Activated CD8-positive, alpha-beta T cell treated with anti-CD3 and anti-CD28 coated beads for 36 hours (primary cell): ENCODE measurements around the gene PGAM5. TPM values are rescaled to one million over a fixed set of nuclear protein-coding genes. Genes with fewer than 3 reads are reported as not detected.

ENCODE experiments used
- ATAC-seq: fragments of 200-7000 bp; cut with Tn5 transposase; one replicate; pipeline ENCODE4 v1.10.0; 2021; ENCODE audit warnings: mild to moderate bottlenecking, moderate library complexity
- CTCF ChIA-PET: fragments of 350-600 bp; sonication (Branson Sonifier 250); formaldehyde crosslinking; loops from one replicate; lab custom pipeline; 2021; ENCODE audit warnings: antibody characterized with exemption; lab: Charles Lee
- POLR2A ChIA-PET: fragments of 350-600 bp; sonication (Branson Sonifier 250); formaldehyde crosslinking; loops from one replicate; lab custom pipeline; 2021; ENCODE audit warnings: antibody characterized with exemption; lab: Charles Lee
- DNase-seq: peaks from one replicate; pipeline ENCODE4 v3.0.0-alpha.2; 2020
- H3K27ac Mint-ChIP-seq: one replicate; pipeline ENCODE4 v1.8.0; 2021; ENCODE audit warnings: mild to moderate bottlenecking, mixed read lengths
- H3K27me3 Mint-ChIP-seq: one replicate; pipeline ENCODE4 v1.8.0; 2021; ENCODE audit warnings: mixed read lengths
- H3K36me3 Mint-ChIP-seq: one replicate; pipeline ENCODE4 v1.8.0; 2021; ENCODE audit warnings: low read depth, mixed read lengths
- H3K4me1 Mint-ChIP-seq: one replicate; pipeline ENCODE4 v1.8.0; 2021; ENCODE audit warnings: low read depth, mixed read lengths
- H3K4me3 Mint-ChIP-seq: one replicate; pipeline ENCODE4 v1.8.0; 2021; ENCODE audit warnings: mild to moderate bottlenecking, moderate library complexity, mixed read lengths
- H3K9me3 Mint-ChIP-seq: one replicate; pipeline ENCODE4 v1.8.0; 2021; ENCODE audit warnings: mixed read lengths
- CTCF ChIP-seq: fragments of 200-600 bp; IDR thresholded peaks from one replicate; pipeline ENCODE4 v1.8.0; 2022; ENCODE audit warnings: antibody characterized with exemption, mild to moderate bottlenecking
- intact Hi-C: fragments of 100-400 bp; cut with micrococcal nuclease; formaldehyde crosslinking; loops from one replicate; pipeline ENCODE4 v1.10.0; 2022
- total RNA-seq, 2 experiments: library from RNA; stranded (reverse); gene quantifications; one replicate each; pipeline ENCODE4 v1.2.3, GENCODE V29; 2021

Gene PGAM5
- 10 to 100 TPM; 69.6 to 73.2 TPM for total RNA-seq

GRCh38 chr12:132710405-132711079 lies at the start of gene PGAM5:
PGAM5 (plus strand) TSS chr12:132710842; CDS start chr12:132710877, 35 bp downstream.
- intact Hi-C loops, result loop anchor here (2.0 kb wide), 1 partner anchor 24 kb away; the partner anchor contains the start of genes POLE and PXMP2
- peak within 1 kb of the TSS; percentile 87 for H3K4me3 Mint-ChIP-seq
- H3K27me3 Mint-ChIP-seq, result no peaks in the 10 kb centered on the region
- no peak for TF ChIP-seq CTCF
- peak; percentile 86 for DNase-seq
- ChIA-PET CTCF (interaction anchor here (0.6 to 1.1 kb wide), 2 partner anchors 96 to 194 kb away, joined by 3 to 4 read pairs; no protein-coding TSS in a partner anchor), POLR2A (interaction anchor here (0.6 to 3.0 kb wide), 8 partner anchors 8 to 124 kb away, joined by 3 to 13 read pairs (median 4); partner anchors contain the start of genes ANKLE2 and POLE)
- peak within 1 kb of the TSS; percentile 84 for H3K27ac Mint-ChIP-seq
- peak; percentile 94 for ATAC-seq
- peaks cover 20% of the 10 kb centered on the region for H3K4me1 Mint-ChIP-seq
- peaks cover 10% of the 10 kb centered on the region for H3K9me3 Mint-ChIP-seq
- peaks cover 29% of the 10 kb centered on the region for H3K36me3 Mint-ChIP-seq

- ATAC-seq (no peak), DNase-seq (no peak)
- Mint-ChIP-seq H3K36me3 (peaks cover 79% of the 10 kb centered on the region), H3K27ac (no peak overlapping the region), H3K4me3 (no peak overlapping the region), H3K27me3 (no peaks in the 10 kb centered on the region), H3K4me1 (peaks cover 4% of the 10 kb centered on the region), H3K9me3 (no peaks in the 10 kb centered on the region)
- no peak for TF ChIP-seq CTCF
- ChIA-PET CTCF (interaction anchor here (1.6 kb wide), 1 partner anchor 46 kb away, joined by 5 read pairs; no protein-coding TSS in a partner anchor), POLR2A (interaction anchor here (0.7 to 1.4 kb wide), 3 partner anchors 12 to 25 kb away, joined by 3 read pairs; no protein-coding TSS in a partner anchor)
- intact Hi-C loops, result no loop called here
These were observed 49.6 kb upstream of the PGAM5 start for GRCh38 chr12:132660996-132661395.

GRCh38 chr12:132661972-132662371 lies 48.7 kb upstream of the PGAM5 start:
- H3K36me3 Mint-ChIP-seq, result peaks cover 82% of the 10 kb centered on the region
- ChIA-PET POLR2A (interaction anchor here (1.0 to 1.4 kb wide), 2 partner anchors 13 to 24 kb away, joined by 3 read pairs; no protein-coding TSS in a partner anchor), CTCF (interaction anchor here (1.6 kb wide), 1 partner anchor 47 kb away, joined by 5 read pairs; no protein-coding TSS in a partner anchor)

GRCh38 chr12:132662901-132663755 lies 47.5 kb upstream of the PGAM5 start:
- H3K27me3 Mint-ChIP-seq, result no peaks in the 10 kb centered on the region
- H3K9me3 Mint-ChIP-seq, result no peaks in the 10 kb centered on the region
- POLR2A ChIA-PET, result interaction anchor here (1.4 kb wide), 1 partner anchor 23 kb away, joined by 3 read pairs; no protein-coding TSS in a partner anchor
- no peak for ATAC-seq
- H3K4me1 Mint-ChIP-seq, result peaks cover 4% of the 10 kb centered on the region
- TF ChIP-seq CTCF, result no peak
- no peak for DNase-seq
- intact Hi-C loops, result no loop called here
- no peak overlapping the region for H3K27ac Mint-ChIP-seq
- peaks cover 81% of the 10 kb centered on the region for H3K36me3 Mint-ChIP-seq
- CTCF ChIA-PET, result no interaction called here
- no peak overlapping the region for H3K4me3 Mint-ChIP-seq

More at GRCh38 chr12:132661972-132662371, 48.7 kb upstream of the PGAM5 start:
- H3K4me1 Mint-ChIP-seq, result peaks cover 4% of the 10 kb centered on the region
- ATAC-seq (no peak), DNase-seq (no peak)
- no peak overlapping the region for H3K27ac Mint-ChIP-seq
- no peak for TF ChIP-seq CTCF
- H3K27me3 Mint-ChIP-seq, result no peaks in the 10 kb centered on the region
- H3K4me3 Mint-ChIP-seq, result no peak overlapping the region
- intact Hi-C loops, result no loop called here
- no peaks in the 10 kb centered on the region for H3K9me3 Mint-ChIP-seq
